ENCODE measurements around the gene BMP15.

Gene BMP15

DNA sequence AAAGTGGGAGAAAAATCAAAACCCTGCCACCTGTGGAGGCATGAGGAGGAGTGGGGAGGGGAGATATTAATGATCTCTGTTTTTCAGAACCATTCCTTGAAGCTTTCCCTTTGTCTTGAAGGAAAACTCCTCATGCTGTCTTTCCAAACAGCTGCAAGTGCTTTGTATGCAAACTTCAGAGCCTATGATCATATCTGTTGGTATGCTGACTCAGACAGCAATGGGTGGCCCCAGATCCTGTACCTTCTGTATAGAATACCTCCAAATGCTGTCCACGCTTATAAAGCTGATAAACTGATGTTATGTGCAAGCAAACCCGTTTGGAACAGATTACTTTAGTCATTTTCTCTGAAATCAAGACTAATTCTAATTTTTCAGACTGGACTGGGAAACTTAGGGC is 31.9 kb downstream of the BMP15 start:
- Histone ChIP-seq H2AFZ (ENCODE audit: low read depth) (no peak overlapping the region), H3K4me3 (IDR thresholded peaks at IDR 0.05; ENCODE audit: insufficient read depth, low read depth, low read length) (no peak overlapping the region), H3K9ac (no peak overlapping the region), H3K27me3 (ENCODE audit: insufficient read depth, low read depth) (no peaks in the 10 kb centered on the region), H3K36me3 (ENCODE audit: insufficient read depth) (no peaks in the 10 kb centered on the region), H3K27ac (no peak overlapping the region), H3K4me1 (ENCODE audit: low read depth, poor library complexity, severe bottlenecking) (no peaks in the 10 kb centered on the region), H3K79me2 (ENCODE audit: insufficient read depth, low read depth) (no peaks in the 10 kb centered on the region), H4K20me1 (ENCODE audit: insufficient read depth) (no peaks in the 10 kb centered on the region), H3K4me2 (no peak overlapping the region)
- no peak for TF ChIP-seq CTCF (conservative IDR thresholded peaks at IDR 0.05; ENCODE audit: low read depth, low read length)

GRCh38 chrX:50952406-50952805 is 41.9 kb downstream of the BMP15 start:
- H4K20me1 ChIP-seq (ENCODE audit: insufficient read depth), result no peaks in the 10 kb centered on the region
- H3K4me1 ChIP-seq (ENCODE audit: low read depth, poor library complexity, severe bottlenecking), result no peaks in the 10 kb centered on the region
- no peaks in the 10 kb centered on the region for H3K36me3 ChIP-seq (ENCODE audit: insufficient read depth)
- H2AFZ ChIP-seq (ENCODE audit: low read depth), result no peak overlapping the region
- H3K27ac ChIP-seq, result no peak overlapping the region
- no peak overlapping the region for H3K4me3 ChIP-seq (IDR thresholded peaks at IDR 0.05; ENCODE audit: insufficient read depth, low read depth, low read length)
- H3K4me2 ChIP-seq, result no peak overlapping the region
- TF ChIP-seq CTCF (conservative IDR thresholded peaks at IDR 0.05; ENCODE audit: low read depth, low read length), result no peak
- no peaks in the 10 kb centered on the region for H3K27me3 ChIP-seq (ENCODE audit: insufficient read depth, low read depth)
- no peak overlapping the region for H3K9ac ChIP-seq
- H3K79me2 ChIP-seq (ENCODE audit: insufficient read depth, low read depth), result no peaks in the 10 kb centered on the region

GRCh38 chrX:50953832-50954231 is 43.3 kb downstream of the BMP15 start:
- Histone ChIP-seq H3K36me3 (ENCODE audit: insufficient read depth) (no peaks in the 10 kb centered on the region), H3K4me1 (ENCODE audit: low read depth, poor library complexity, severe bottlenecking) (no peaks in the 10 kb centered on the region), H3K4me2 (no peak overlapping the region), H3K27me3 (ENCODE audit: insufficient read depth, low read depth) (no peaks in the 10 kb centered on the region), H2AFZ (ENCODE audit: low read depth) (no peak overlapping the region), H4K20me1 (ENCODE audit: insufficient read depth) (no peaks in the 10 kb centered on the region), H3K79me2 (ENCODE audit: insufficient read depth, low read depth) (no peaks in the 10 kb centered on the region), H3K27ac (no peak overlapping the region), H3K9ac (no peak overlapping the region), H3K4me3 (IDR thresholded peaks at IDR 0.05; ENCODE audit: insufficient read depth, low read depth, low read length) (no peak overlapping the region)
- no peak for TF ChIP-seq CTCF (conservative IDR thresholded peaks at IDR 0.05; ENCODE audit: low read depth, low read length)

GRCh38 chrX:50962156-50962555 is 51.6 kb downstream of the BMP15 start:
- H3K79me2 ChIP-seq (ENCODE audit: insufficient read depth, low read depth), result no peaks in the 10 kb centered on the region
- no peak for TF ChIP-seq CTCF (conservative IDR thresholded peaks at IDR 0.05; ENCODE audit: low read depth, low read length)
- no peaks in the 10 kb centered on the region for H3K36me3 ChIP-seq (ENCODE audit: insufficient read depth)
- H4K20me1 ChIP-seq (ENCODE audit: insufficient read depth), result no peaks in the 10 kb centered on the region
- H3K27ac ChIP-seq, result no peak overlapping the region
- no peak overlapping the region for H3K9ac ChIP-seq
- H3K4me2 ChIP-seq, result no peak overlapping the region
- H3K4me3 ChIP-seq (IDR thresholded peaks at IDR 0.05; ENCODE audit: insufficient read depth, low read depth, low read length), result no peak overlapping the region
- H3K4me1 ChIP-seq (ENCODE audit: low read depth, poor library complexity, severe bottlenecking), result no peaks in the 10 kb centered on the region
- H3K27me3 ChIP-seq (ENCODE audit: insufficient read depth, low read depth), result no peaks in the 10 kb centered on the region
- H2AFZ ChIP-seq (ENCODE audit: low read depth), result no peak overlapping the region

GRCh38 chrX:50963842-50964241 is 53.3 kb downstream of the BMP15 start:
- Histone ChIP-seq H3K4me1 (ENCODE audit: low read depth, poor library complexity, severe bottlenecking) (no peaks in the 10 kb centered on the region), H3K4me2 (no peak overlapping the region), H3K9ac (no peak overlapping the region), H3K27ac (no peak overlapping the region), H3K79me2 (ENCODE audit: insufficient read depth, low read depth) (no peaks in the 10 kb centered on the region), H3K27me3 (ENCODE audit: insufficient read depth, low read depth) (no peaks in the 10 kb centered on the region), H3K36me3 (ENCODE audit: insufficient read depth) (no peaks in the 10 kb centered on the region), H3K4me3 (IDR thresholded peaks at IDR 0.05; ENCODE audit: insufficient read depth, low read depth, low read length) (no peak overlapping the region), H4K20me1 (ENCODE audit: insufficient read depth) (no peaks in the 10 kb centered on the region), H2AFZ (ENCODE audit: low read depth) (no peak overlapping the region)
- no peak for TF ChIP-seq CTCF (conservative IDR thresholded peaks at IDR 0.05; ENCODE audit: low read depth, low read length)

Data from KMS-11 (cell line).